Measurements from ENCODE around the gene DLST. TPM values are rescaled to one million over a fixed set of nuclear protein-coding genes. Genes with fewer than 3 reads are reported as not detected.

DLST gene
- total RNA-seq, 1 donor from 2014 or later = 52.2 TPM

DNA sequence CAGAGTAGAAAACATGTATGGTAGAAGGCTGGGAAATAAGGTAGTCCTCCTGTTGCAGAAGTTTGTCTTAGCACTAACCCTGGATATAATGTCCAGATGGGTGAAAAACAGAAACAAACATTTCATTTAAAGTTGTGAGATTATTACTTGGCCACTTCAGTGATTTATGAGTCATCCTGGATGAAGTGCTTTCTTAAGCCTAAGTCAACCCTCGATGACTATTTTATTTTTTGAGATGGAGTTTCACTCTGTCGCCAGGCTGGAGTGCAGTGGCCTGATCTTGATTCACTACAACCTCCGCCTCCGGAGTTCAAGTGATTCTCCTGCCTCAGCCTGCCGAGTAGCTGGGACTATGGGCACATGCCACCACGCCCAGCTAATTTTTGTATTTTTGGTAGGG is 10.2 kb downstream of the DLST start:
- Histone ChIP-seq H3K79me2 (ENCODE audit: low read depth) (peaks cover 18% of the 10 kb centered on the region), H3K27me3 (no peaks in the 10 kb centered on the region)
- H3K9me3 Mint-ChIP-seq = no peaks in the 10 kb centered on the region

DNA sequence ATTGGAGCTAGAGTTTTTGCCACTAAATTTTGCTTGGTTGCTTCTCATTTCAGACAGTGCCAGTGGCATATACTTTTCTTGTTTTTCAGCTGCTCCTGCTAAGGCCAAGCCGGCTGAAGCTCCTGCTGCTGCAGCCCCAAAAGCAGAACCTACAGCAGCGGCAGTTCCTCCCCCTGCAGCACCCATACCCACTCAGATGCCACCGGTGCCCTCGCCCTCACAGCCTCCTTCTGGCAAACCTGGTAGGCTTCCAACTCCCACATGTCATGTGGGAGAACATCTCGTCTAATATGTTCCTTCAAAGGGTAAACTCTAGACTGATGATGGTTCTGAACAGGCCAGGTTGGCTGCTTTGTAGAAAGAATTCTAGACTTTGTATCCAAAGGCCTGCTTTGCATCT is 11.0 kb downstream of the DLST start:
- H3K27ac ChIP-seq = no peak overlapping the region
- H4K20me1 ChIP-seq (ENCODE audit: low read depth) = peaks cover 19% of the 10 kb centered on the region
- no peaks in the 10 kb centered on the region for H3K27me3 ChIP-seq
- DNase-seq (ENCODE audit: low spot score) = no peak
- H3K9me3 ChIP-seq (ENCODE audit: low read depth) = no peaks in the 10 kb centered on the region
- H3K79me2 ChIP-seq (ENCODE audit: low read depth) = peaks cover 9% of the 10 kb centered on the region
- Mint-ChIP-seq H3K36me3 (peaks cover 42% of the 10 kb centered on the region), H3K4me1 (no peaks in the 10 kb centered on the region), H3K27me3 (ENCODE audit: insufficient read depth, low read depth) (peaks cover 2% of the 10 kb centered on the region), H3K4me3 (no peak overlapping the region), H3K9me3 (no peaks in the 10 kb centered on the region), H3K27ac (no peak overlapping the region)
- no peaks in the 10 kb centered on the region for H3F3A ChIP-seq (ENCODE audit: low read depth)
- TF ChIP-seq EZH2 (IDR thresholded peaks at IDR 0.05) (no peak), EZH2phosphoT487 (IDR thresholded peaks at IDR 0.05) (no peak), CTCF (IDR thresholded peaks at IDR 0.05) (no peak)
- H3K9ac ChIP-seq = no peak overlapping the region
- H3K4me3 ChIP-seq = no peak overlapping the region
- no peaks in the 10 kb centered on the region for H3K4me1 ChIP-seq
- H2AFZ ChIP-seq (replicated peaks) = no peak overlapping the region
- H3K36me3 ChIP-seq = peaks cover 6% of the 10 kb centered on the region
- no peak overlapping the region for H3K4me2 ChIP-seq

More for the DNA sequence above, 10.2 kb downstream of the DLST start:
- TF ChIP-seq EZH2phosphoT487 (IDR thresholded peaks at IDR 0.05) = no peak
- no peak for TF ChIP-seq CTCF (IDR thresholded peaks at IDR 0.05)
- no peak for TF ChIP-seq EZH2 (IDR thresholded peaks at IDR 0.05)
- H3K36me3 ChIP-seq = peaks cover 6% of the 10 kb centered on the region
- H3K9ac ChIP-seq = no peak overlapping the region
- Mint-ChIP-seq H3K27me3 (ENCODE audit: insufficient read depth, low read depth) (peaks cover 2% of the 10 kb centered on the region), H3K4me1 (no peaks in the 10 kb centered on the region), H3K36me3 (peaks cover 38% of the 10 kb centered on the region), H3K27ac (no peak overlapping the region), H3K4me3 (no peak overlapping the region)
- no peaks in the 10 kb centered on the region for H3K9me3 ChIP-seq (ENCODE audit: low read depth)
- H3K4me1 ChIP-seq = no peaks in the 10 kb centered on the region
- no peak overlapping the region for H3K27ac ChIP-seq
- H2AFZ ChIP-seq (replicated peaks) = no peak overlapping the region
- H4K20me1 ChIP-seq (ENCODE audit: low read depth) = peaks cover 28% of the 10 kb centered on the region
- no peaks in the 10 kb centered on the region for H3F3A ChIP-seq (ENCODE audit: low read depth)
- H3K4me2 ChIP-seq = no peak overlapping the region
- no peak for DNase-seq (ENCODE audit: low spot score)
- no peak overlapping the region for H3K4me3 ChIP-seq

- Histone ChIP-seq H3F3A (ENCODE audit: low read depth) (no peaks in the 10 kb centered on the region), H3K9ac (no peak overlapping the region), H3K4me2 (no peak overlapping the region), H3K9me3 (ENCODE audit: low read depth) (no peaks in the 10 kb centered on the region), H4K20me1 (ENCODE audit: low read depth) (peaks cover 10% of the 10 kb centered on the region), H2AFZ (replicated peaks) (no peak overlapping the region), H3K36me3 (peaks cover 6% of the 10 kb centered on the region), H3K27me3 (no peaks in the 10 kb centered on the region), H3K27ac (no peak overlapping the region), H3K4me1 (no peaks in the 10 kb centered on the region), H3K79me2 (ENCODE audit: low read depth) (no peaks in the 10 kb centered on the region), H3K4me3 (no peak overlapping the region)
- Mint-ChIP-seq H3K27me3 (ENCODE audit: insufficient read depth, low read depth) (peaks cover 2% of the 10 kb centered on the region), H3K9me3 (no peaks in the 10 kb centered on the region), H3K4me3 (no peak overlapping the region), H3K4me1 (no peaks in the 10 kb centered on the region), H3K27ac (no peak overlapping the region), H3K36me3 (peaks cover 49% of the 10 kb centered on the region)
- TF ChIP-seq CTCF (IDR thresholded peaks at IDR 0.05) (no peak), EZH2phosphoT487 (IDR thresholded peaks at IDR 0.05) (no peak), EZH2 (IDR thresholded peaks at IDR 0.05) (no peak)
- DNase-seq (ENCODE audit: low spot score) = no peak
These were observed 11.9 kb downstream of the DLST start for GRCh38 chr14:74893614-74894091.
